Spleen (tissue), 7 donors: ENCODE data around the gene EIF2AK3.

Experiments
- CTCF ChIP-seq, 11 experiments: fragments of 200-600 bp in 7 of 11; fragments of 450-650 bp in 4 of 11; sonication (generic) in 4 of 11; IDR thresholded peaks in 8 of 11; conservative IDR thresholded peaks in 3 of 11; 1 replicate in 7 of 11; 2 replicates in 4 of 11; pipeline versions ENCODE4 v1.4.0 to v1.8.0; 2016 to 2021; ENCODE audit warnings: antibody characterized with exemption in 11 of 11, inconsistent platforms in 4 of 11, mild to moderate bottlenecking in 1 of 11
- POLR2A ChIP-seq, 3 donors: fragments of 450-650 bp; IDR thresholded peaks; one replicate each; pipeline ENCODE4 v1.5.1; 2017; ENCODE audit warnings: antibody characterized with exemption in 3 of 3, mild to moderate bottlenecking in 1 of 3
- donor health status: DM: no; HTN: no; CAD: no; lungs with moderate emphysema.
- donor health status: DM: no; HTN: no; CAD: no.
- donor health status: DM: no; HTN: no; CAD: no.

GRCh38 chr2:88538362-88538917 is 88.8 kb downstream of the EIF2AK3 start:
- no peak for TF ChIP-seq CTCF (IDR thresholded peaks at IDR 0.05 in 8 of 11, conservative IDR thresholded peaks at IDR 0.05 in 3 of 11)
- no peak for TF ChIP-seq POLR2A (IDR thresholded peaks at IDR 0.05)
